Muscle layer of duodenum (tissue), 2 donors: ENCODE results near the gene ZNF236.

Source experiments
- H3K27ac ChIP-seq: one replicate; pipeline ENCODE4 v1.7.0; 2013; ENCODE audit warnings: mild to moderate bottlenecking, low read length
- H3K27me3 ChIP-seq: one replicate; pipeline ENCODE4 v1.7.0; 2013; ENCODE audit warnings: low read depth, mild to moderate bottlenecking, control low read depth, low read length
- H3K36me3 ChIP-seq, 2 donors: one replicate each; pipeline ENCODE4 v1.7.0; 2013; ENCODE audit warnings: low read length in 2 of 2, control low read depth in 1 of 2, mild to moderate bottlenecking in 1 of 2; ENCODE audit not compliant: insufficient read depth in 2 of 2, control insufficient read depth in 1 of 2
- H3K4me1 ChIP-seq, 2 donors: one replicate each; pipeline ENCODE4 v1.7.0; 2013; ENCODE audit warnings: low read length in 2 of 2, mild to moderate bottlenecking in 2 of 2, control low read depth in 1 of 2, moderate library complexity in 1 of 2; ENCODE audit not compliant: insufficient read depth in 2 of 2, control insufficient read depth in 1 of 2
- H3K4me3 ChIP-seq, 2 donors: one replicate each; pipeline ENCODE4 v1.7.0; 2013; ENCODE audit warnings: low read length in 2 of 2, low read depth in 1 of 2, mild to moderate bottlenecking in 1 of 2
- H3K9me3 ChIP-seq, 2 donors: one replicate each; pipeline ENCODE4 v1.7.0; 2013; ENCODE audit warnings: low read length in 2 of 2, control low read depth in 1 of 2, mild to moderate bottlenecking in 1 of 2; ENCODE audit not compliant: control insufficient read depth in 1 of 2
- donor health status: healthy.

ZNF236 gene

GRCh38 chr18:77006305-77007175, 184.2 kb downstream of the ZNF236 start:
- Histone ChIP-seq H3K9me3 (no peaks in the 10 kb centered on the region), H3K4me1 (no peaks in the 10 kb centered on the region), H3K27ac (no peak overlapping the region), H3K4me3 (no peak overlapping the region), H3K27me3 (no peaks in the 10 kb centered on the region), H3K36me3 (peaks cover 0 to 7% of the 10 kb centered on the region in 2 donors)

- H3K36me3 ChIP-seq = peaks cover 0 to 7% of the 10 kb centered on the region in 2 donors
- no peak overlapping the region for H3K27ac ChIP-seq
- H3K9me3 ChIP-seq = no peaks in the 10 kb centered on the region
- H3K27me3 ChIP-seq = no peaks in the 10 kb centered on the region
- no peak overlapping the region for H3K4me3 ChIP-seq
- H3K4me1 ChIP-seq = no peaks in the 10 kb centered on the region
Observed at GRCh38 chr18:77007251-77007650, 184.9 kb downstream of the ZNF236 start.

- H3K27ac ChIP-seq = no peak overlapping the region
Observed at GRCh38 chr18:77008006-77008405, 185.6 kb downstream of the ZNF236 start.

GRCh38 chr18:77008576-77009315, 186.4 kb downstream of the ZNF236 start:
- H3K9me3 ChIP-seq = no peaks in the 10 kb centered on the region
- no peak overlapping the region for H3K27ac ChIP-seq
- no peak overlapping the region for H3K4me3 ChIP-seq
- peaks cover 0 to 7% of the 10 kb centered on the region in 2 donors for H3K36me3 ChIP-seq
- H3K27me3 ChIP-seq = no peaks in the 10 kb centered on the region
- H3K4me1 ChIP-seq = peaks cover 0 to under 1% of the 10 kb centered on the region in 2 donors

More at GRCh38 chr18:77008006-77008405, 185.6 kb downstream of the ZNF236 start:
- Histone ChIP-seq H3K27me3 (no peaks in the 10 kb centered on the region), H3K4me3 (no peak overlapping the region), H3K4me1 (no peaks in the 10 kb centered on the region), H3K9me3 (no peaks in the 10 kb centered on the region), H3K36me3 (peaks cover 0 to 7% of the 10 kb centered on the region in 2 donors)

GRCh38 chr18:77009675-77010074, 187.3 kb downstream of the ZNF236 start:
- Histone ChIP-seq H3K27ac (no peak overlapping the region), H3K4me1 (peaks cover 0 to 10% of the 10 kb centered on the region in 2 donors), H3K4me3 (no peak overlapping the region), H3K9me3 (no peaks in the 10 kb centered on the region), H3K27me3 (no peaks in the 10 kb centered on the region), H3K36me3 (peaks cover 0 to 7% of the 10 kb centered on the region in 2 donors)

- H3K9me3 ChIP-seq = no peaks in the 10 kb centered on the region
- no peaks in the 10 kb centered on the region for H3K27me3 ChIP-seq
- H3K4me1 ChIP-seq = peaks cover 0 to 20% of the 10 kb centered on the region in 2 donors
- H3K4me3 ChIP-seq = no peak overlapping the region
- H3K36me3 ChIP-seq = peaks cover 8 to 17% of the 10 kb centered on the region in 2 donors
- H3K27ac ChIP-seq = no peak overlapping the region
Observed at GRCh38 chr18:77012120-77012519, 189.8 kb downstream of the ZNF236 start.

- no peak overlapping the region for H3K27ac ChIP-seq
- peaks cover 8 to 19% of the 10 kb centered on the region in 2 donors for H3K36me3 ChIP-seq
- H3K4me3 ChIP-seq = no peak overlapping the region
- H3K9me3 ChIP-seq = no peaks in the 10 kb centered on the region
- peaks cover 0 to 24% of the 10 kb centered on the region in 2 donors for H3K4me1 ChIP-seq
- H3K27me3 ChIP-seq = no peaks in the 10 kb centered on the region
Observed at GRCh38 chr18:77012806-77013541, 190.6 kb downstream of the ZNF236 start.

GRCh38 chr18:77013811-77014521, 191.6 kb downstream of the ZNF236 start:
- peaks cover 8 to 17% of the 10 kb centered on the region in 2 donors for H3K36me3 ChIP-seq
- H3K9me3 ChIP-seq = no peaks in the 10 kb centered on the region
- H3K4me3 ChIP-seq = no peak overlapping the region
- H3K27me3 ChIP-seq = no peaks in the 10 kb centered on the region
- H3K4me1 ChIP-seq = peaks cover 0 to 24% of the 10 kb centered on the region in 2 donors
- peak overlapping the region; percentile 6 for H3K27ac ChIP-seq

GRCh38 chr18:77014538-77014937, 192.2 kb downstream of the ZNF236 start:
- H3K4me3 ChIP-seq = no peak overlapping the region
- no peaks in the 10 kb centered on the region for H3K27me3 ChIP-seq
- no peak overlapping the region for H3K27ac ChIP-seq
- H3K9me3 ChIP-seq = no peaks in the 10 kb centered on the region
- H3K4me1 ChIP-seq = peaks cover 0 to 24% of the 10 kb centered on the region in 2 donors
- peaks cover 8 to 14% of the 10 kb centered on the region in 2 donors for H3K36me3 ChIP-seq

- Histone ChIP-seq H3K36me3 (peaks cover 8 to 13% of the 10 kb centered on the region in 2 donors), H3K27me3 (no peaks in the 10 kb centered on the region), H3K27ac (no peak overlapping the region), H3K4me1 (peaks cover 0 to 24% of the 10 kb centered on the region in 2 donors), H3K9me3 (no peaks in the 10 kb centered on the region), H3K4me3 (no peak overlapping the region)
Observed at GRCh38 chr18:77015169-77015568, 192.8 kb downstream of the ZNF236 start.
